Heart right ventricle (tissue), 16 donors: Measurements from ENCODE around the gene ZGRF1. TPM values are rescaled to one million over a fixed set of nuclear protein-coding genes. Genes with fewer than 3 reads are reported as not detected.
"Not testable (repeated sequence)": the region's sequence is repeated elsewhere in the genome, so short reads cannot be mapped to it uniquely, and the experiment has no call there.

ENCODE experiments used
- ATAC-seq, 8 donors: fragments of 200-7000 bp; cut with Tn5 transposase; one replicate each; pipeline ENCODE4 v1.9.1; 2020; ENCODE audit warnings: mild to moderate bottlenecking in 8 of 8, moderate library complexity in 8 of 8, moderate number of reproducible peaks in 1 of 8
- DNase-seq, 2 donors: peaks; one replicate each; pipeline ENCODE4 v3.0.0-alpha.2; 2020
- H3K27ac ChIP-seq, 10 donors: fragments of 200-600 bp; sonication (generic) in 2 of 10; one replicate each; pipeline versions ENCODE4 v1.5.0 to v1.8.0; 2020 to 2022; ENCODE audit warnings: mild to moderate bottlenecking in 3 of 10
- H3K27me3 ChIP-seq, 7 donors: fragments of 200-600 bp; one replicate each; pipeline ENCODE4 v1.8.0; 2021 to 2022; ENCODE audit warnings: mild to moderate bottlenecking in 2 of 7
- H3K36me3 ChIP-seq, 9 donors: fragments of 200-600 bp; sonication (generic) in 1 of 9; one replicate each; pipeline versions ENCODE4 v1.5.0 to v1.8.0; 2020 to 2022; ENCODE audit warnings: mild to moderate bottlenecking in 2 of 9
- H3K4me1 ChIP-seq, 9 donors: fragments of 200-600 bp; sonication (generic) in 1 of 9; one replicate each; pipeline versions ENCODE4 v1.5.0 to v1.8.0; 2020 to 2022; ENCODE audit warnings: mild to moderate bottlenecking in 4 of 9
- H3K4me3 ChIP-seq, 10 donors: fragments of 200-600 bp; sonication (generic) in 2 of 10; one replicate each; pipeline versions ENCODE4 v1.5.0 to v1.8.0; 2020 to 2022; ENCODE audit warnings: mild to moderate bottlenecking in 7 of 10, moderate library complexity in 2 of 10
- H3K9me3 ChIP-seq, 11 donors: fragments of 200-600 bp in 10 of 11; sonication (generic) in 2 of 11; one replicate each; pipeline versions ENCODE4 v1.5.0 to v1.8.0; 2013 to 2022; ENCODE audit warnings: mild to moderate bottlenecking in 2 of 11, control low read depth in 1 of 11, moderate library complexity in 1 of 11
- CTCF ChIP-seq, 9 donors: fragments of 200-600 bp; sonication (generic) in 2 of 9; IDR thresholded peaks; one replicate each; pipeline versions ENCODE4 v1.5.0 to v1.8.0; 2021 to 2022; ENCODE audit warnings: antibody characterized with exemption in 9 of 9, mild to moderate bottlenecking in 5 of 9, moderate library complexity in 1 of 9
- WGBS, 2 donors: extraction: QIAGEN DNeasy Blood & Tissue Kit; methylation state at CpG; one replicate each; pipeline ENCODE4 v1.1.7; 2013; ENCODE audit warnings: inconsistent platforms in 1 of 2; 5-methylcytosine and 5-hydroxymethylcytosine counted together
- intact Hi-C, 10 donors: fragments of 100-400 bp; cut with DNase I; formaldehyde crosslinking; loops; one replicate each; pipeline versions ENCODE4 v1.11.1 to v1.14.2; 2022
- polyA plus RNA-seq, 2 donors: library from polyadenylated mRNA; stranded (reverse); fragments of 200-250 nt; gene quantifications; one replicate each; pipeline ENCODE4 v1.2.3, GENCODE V29; 2013
- total RNA-seq, 10 donors: library from RNA; stranded (reverse); fragmentation: NEBNext Ultra II Directional in 3 of 10; extraction: Animal tissue kit (Norgen Biotek cat#: 25700) in 3 of 10; gene quantifications; one replicate each; pipeline versions ENCODE4 v1.2.1 to v1.2.4, GENCODE V29; 2021 to 2023
- donor health status: Arrhythmogenic right ventricular cardiomyopathy.
- donor health status: ischemic (EF 13 %, LVEDD 7.1; RV severe dilation, severe dysfunction).
- donor health status: healthy with polysubstance abuse.
- donor health status: DM: no; HTN: yes; CAD: no.
- donor health status: DM: no; HTN: no; CAD: no.
- donor health status: ischemic (EF 25% LVEDD 6.9; RV normal size, moderate dysfunction).
- donor health status: ischemic (EF 25% LVEDD 5.7; RV mildly dilated, moderate dysfunction).
- donor health status: healthy.
- donor health status: DM: yes; HTN: yes; CAD: no.
- donor health status: Ischemic cardiomyopathy.
- donor health status: ischemic (EF 35%, LVEDD 5.7; RV mildly dilated, moderate dysfunction).
- donor health status: nonischemic (EF 11% LVEDD 7.7; RV severe dilation, severe dysfunction).
- donor health status: DM: yes; HTN: yes; CAD: no.
- donor health status: PGD.
- donor health status: ischemic (EF 29% LVEDD 5.4; RV normal size, mild dysfunction).
- donor health status: nonischemic (EF 23%, LVEDD 6.1; RV moderate dilation, normal function).

Gene ZGRF1
- total and polyA plus RNA-seq, 12 donors: 0.77 to 5.3 (median 2.1) TPM

DNA sequence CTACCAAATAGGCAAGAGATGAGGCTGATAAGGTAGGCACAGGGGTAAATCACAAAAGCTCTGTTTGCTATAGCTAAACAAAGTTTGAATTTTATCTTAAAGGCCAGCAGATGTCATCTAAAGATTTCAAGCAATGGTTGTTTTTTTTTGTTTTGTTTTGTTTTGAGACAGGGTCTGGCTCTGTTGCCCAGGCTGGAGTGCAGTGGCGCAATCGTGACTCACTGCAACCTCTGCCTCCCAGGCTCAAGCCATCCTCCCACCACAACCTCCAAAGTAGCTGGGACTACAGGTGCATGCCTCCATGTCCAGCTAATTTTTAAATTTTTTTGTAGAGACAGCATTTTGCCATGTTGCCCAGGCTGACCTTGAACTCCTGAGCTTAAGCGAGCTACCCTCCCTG lies 77.7 kb downstream of the ZGRF1 start:
- no peak overlapping the region for H3K27ac ChIP-seq
- TF ChIP-seq CTCF (IDR thresholded peaks at IDR 0.05): no peak
- no peaks in the 10 kb centered on the region for H3K4me1 ChIP-seq
- peaks cover 0 to 7% (median 0%) of the 10 kb centered on the region in 9 donors for H3K36me3 ChIP-seq
- no peak for ATAC-seq
- intact Hi-C loops: no loop called here
- no peaks in the 10 kb centered on the region for H3K9me3 ChIP-seq
- no peak overlapping the region for H3K4me3 ChIP-seq
- H3K27me3 ChIP-seq: no peaks in the 10 kb centered on the region
- 97 to 99% methylated on average over 3 of the region's 3 CpGs for WGBS, 2 donors
- no peak for DNase-seq

GRCh38 chr4:112557676-112558411 lies 78.9 kb downstream of the ZGRF1 start:
- H3K4me1 ChIP-seq: no peaks in the 10 kb centered on the region
- no peak overlapping the region for H3K4me3 ChIP-seq
- ATAC-seq: no peak
- DNase-seq: no peak
- H3K36me3 ChIP-seq: peaks cover 0 to 15% (median 0%) of the 10 kb centered on the region in 9 donors
- no peaks in the 10 kb centered on the region for H3K27me3 ChIP-seq
- TF ChIP-seq CTCF (IDR thresholded peaks at IDR 0.05): no peak
- WGBS, 2 donors: 96 to 99% methylated on average over 2 of the region's 2 CpGs
- no peak overlapping the region for H3K27ac ChIP-seq
- intact Hi-C loops: no loop called here
- no peaks in the 10 kb centered on the region for H3K9me3 ChIP-seq

DNA sequence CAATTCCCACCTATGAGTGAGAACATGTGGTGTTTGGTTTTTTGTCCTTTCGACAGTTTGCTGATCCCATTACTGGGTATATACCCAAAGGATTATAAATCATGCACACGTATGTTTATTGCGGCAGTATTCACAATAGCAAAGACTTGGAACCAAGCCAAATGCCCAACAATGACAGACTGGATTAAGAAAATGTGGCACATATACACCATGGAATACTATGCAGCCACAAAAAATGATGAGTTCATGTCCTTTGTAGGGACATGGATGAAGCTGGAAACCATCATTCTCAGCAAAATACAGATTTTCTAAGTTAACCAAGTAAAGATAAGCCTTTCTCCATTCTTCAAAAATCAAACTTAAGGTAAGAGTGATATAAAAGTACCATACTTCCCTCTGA lies 82.4 kb downstream of the ZGRF1 start:
- DNase-seq, ATAC-seq, intact Hi-C loops: not testable (repeated sequence)

DNA sequence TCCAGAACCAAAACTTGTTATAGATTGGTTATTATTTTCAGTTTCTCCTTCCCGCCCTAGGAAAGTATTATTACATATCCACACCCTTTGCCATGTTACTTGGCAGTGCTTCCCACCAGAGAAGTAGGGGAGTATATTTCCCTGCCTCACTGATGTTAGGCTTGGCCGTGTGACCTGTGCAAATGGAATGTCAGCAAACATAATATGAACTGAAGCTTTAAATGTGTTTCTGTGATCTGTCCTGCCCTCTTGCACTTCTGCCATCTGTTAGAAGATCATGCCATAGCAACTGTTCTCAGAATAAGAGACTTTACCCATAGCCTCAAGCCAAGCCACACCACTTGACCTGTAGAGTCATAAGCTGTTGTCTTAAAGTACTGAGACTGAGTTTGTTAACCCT lies 84.0 kb downstream of the ZGRF1 start:
- WGBS, 2 donors: 45 to 91% methylated on average over 2 of the region's 2 CpGs
- H3K27ac ChIP-seq: no peak overlapping the region
- intact Hi-C loops: no loop called here
- peaks cover 0 to 10% (median 0%) of the 10 kb centered on the region in 9 donors for H3K36me3 ChIP-seq
- H3K27me3 ChIP-seq: no peaks in the 10 kb centered on the region
- ATAC-seq (no peak), DNase-seq (no peak)
- H3K4me3 ChIP-seq: no peak overlapping the region
- H3K4me1 ChIP-seq: no peaks in the 10 kb centered on the region
- no peaks in the 10 kb centered on the region for H3K9me3 ChIP-seq
- TF ChIP-seq CTCF (IDR thresholded peaks at IDR 0.05): no peak

More for the DNA sequence above, 82.4 kb downstream of the ZGRF1 start:
- peaks cover 0 to 15% (median 0%) of the 10 kb centered on the region in 9 donors for H3K36me3 ChIP-seq
- WGBS, 2 donors: 97 to 100% methylated on average over 2 of the region's 3 CpGs
- H3K27me3 ChIP-seq, H3K4me3 ChIP-seq, H3K27ac ChIP-seq, H3K4me1 ChIP-seq, H3K9me3 ChIP-seq: not testable (repeated sequence)

DNA sequence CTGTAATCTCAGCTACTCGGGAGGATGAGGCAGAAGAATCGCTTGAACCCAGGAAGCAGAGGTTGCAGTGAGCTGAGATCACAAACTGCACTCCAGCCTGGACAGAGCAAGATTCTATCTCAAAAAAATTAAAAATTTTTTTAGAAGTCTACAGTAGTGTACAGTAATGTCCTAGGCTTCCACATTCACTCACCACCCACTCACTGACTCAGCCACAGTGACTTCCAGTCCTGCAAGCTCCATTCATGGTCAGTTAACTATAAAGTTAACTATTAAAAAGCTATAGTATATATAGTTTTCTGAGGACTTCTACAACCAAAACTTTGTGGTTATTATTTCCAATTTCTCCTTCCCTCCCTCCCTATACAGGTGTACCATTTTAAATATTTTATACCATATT lies 86.0 kb downstream of the ZGRF1 start:
- no peak for TF ChIP-seq CTCF (IDR thresholded peaks at IDR 0.05)
- intact Hi-C loops: no loop called here
- Histone ChIP-seq H3K4me1 (no peaks in the 10 kb centered on the region), H3K4me3 (no peak overlapping the region), H3K27ac (no peak overlapping the region), H3K27me3 (no peaks in the 10 kb centered on the region), H3K9me3 (no peaks in the 10 kb centered on the region), H3K36me3 (peaks cover 0 to 8% (median 0%) of the 10 kb centered on the region in 9 donors)
- 98 to 99% methylated on average over 2 of the region's 2 CpGs for WGBS, 2 donors
- no peak for ATAC-seq
- DNase-seq: no peak
